ENCODE measurements around the gene WBP1L.

The WBP1L gene

DNA sequence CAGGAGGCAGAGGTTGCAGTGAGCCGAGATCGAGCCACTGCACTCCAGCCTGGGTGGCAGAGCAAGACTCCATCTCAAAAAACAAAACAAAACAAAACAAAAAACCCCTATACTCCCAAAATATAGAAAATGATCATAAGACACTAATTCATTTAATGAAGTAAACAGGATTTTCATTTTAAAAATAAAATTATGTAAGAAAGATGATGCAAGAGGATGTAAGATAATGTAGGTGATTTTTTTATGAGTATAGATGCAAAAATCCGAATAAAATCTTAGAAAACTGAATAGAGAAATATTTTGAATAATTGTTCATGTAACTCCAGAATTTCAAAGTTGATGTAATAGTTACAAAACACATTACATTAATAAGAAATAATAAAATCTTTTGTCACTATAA lies 121.9 kb downstream of the WBP1L start:
- TF ChIP-seq, protein P1, sequence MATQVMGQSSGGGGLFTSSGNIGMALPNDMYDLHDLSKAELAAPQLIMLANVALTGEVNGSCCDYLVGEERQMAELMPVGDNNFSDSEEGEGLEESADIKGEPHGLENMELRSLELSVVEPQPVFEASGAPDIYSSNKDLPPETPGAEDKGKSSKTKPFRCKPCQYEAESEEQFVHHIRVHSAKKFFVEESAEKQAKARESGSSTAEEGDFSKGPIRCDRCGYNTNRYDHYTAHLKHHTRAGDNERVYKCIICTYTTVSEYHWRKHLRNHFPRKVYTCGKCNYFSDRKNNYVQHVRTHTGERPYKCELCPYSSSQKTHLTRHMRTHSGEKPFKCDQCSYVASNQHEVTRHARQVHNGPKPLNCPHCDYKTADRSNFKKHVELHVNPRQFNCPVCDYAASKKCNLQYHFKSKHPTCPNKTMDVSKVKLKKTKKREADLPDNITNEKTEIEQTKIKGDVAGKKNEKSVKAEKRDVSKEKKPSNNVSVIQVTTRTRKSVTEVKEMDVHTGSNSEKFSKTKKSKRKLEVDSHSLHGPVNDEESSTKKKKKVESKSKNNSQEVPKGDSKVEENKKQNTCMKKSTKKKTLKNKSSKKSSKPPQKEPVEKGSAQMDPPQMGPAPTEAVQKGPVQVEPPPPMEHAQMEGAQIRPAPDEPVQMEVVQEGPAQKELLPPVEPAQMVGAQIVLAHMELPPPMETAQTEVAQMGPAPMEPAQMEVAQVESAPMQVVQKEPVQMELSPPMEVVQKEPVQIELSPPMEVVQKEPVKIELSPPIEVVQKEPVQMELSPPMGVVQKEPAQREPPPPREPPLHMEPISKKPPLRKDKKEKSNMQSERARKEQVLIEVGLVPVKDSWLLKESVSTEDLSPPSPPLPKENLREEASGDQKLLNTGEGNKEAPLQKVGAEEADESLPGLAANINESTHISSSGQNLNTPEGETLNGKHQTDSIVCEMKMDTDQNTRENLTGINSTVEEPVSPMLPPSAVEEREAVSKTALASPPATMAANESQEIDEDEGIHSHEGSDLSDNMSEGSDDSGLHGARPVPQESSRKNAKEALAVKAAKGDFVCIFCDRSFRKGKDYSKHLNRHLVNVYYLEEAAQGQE (IDR thresholded peaks at IDR 0.05; ENCODE audit: insufficient replicate concordance, low read depth): no peak
- no peak for TF ChIP-seq POLR2AphosphoS5 (IDR thresholded peaks at IDR 0.05; ENCODE audit: low read depth)
- TF ChIP-seq GABPA (IDR thresholded peaks at IDR 0.05; ENCODE audit: low read depth): no peak
- TF ChIP-seq SPI1 (IDR thresholded peaks at IDR 0.05; ENCODE audit: borderline replicate concordance, low read depth): no peak
- TF ChIP-seq, protein P2, sequence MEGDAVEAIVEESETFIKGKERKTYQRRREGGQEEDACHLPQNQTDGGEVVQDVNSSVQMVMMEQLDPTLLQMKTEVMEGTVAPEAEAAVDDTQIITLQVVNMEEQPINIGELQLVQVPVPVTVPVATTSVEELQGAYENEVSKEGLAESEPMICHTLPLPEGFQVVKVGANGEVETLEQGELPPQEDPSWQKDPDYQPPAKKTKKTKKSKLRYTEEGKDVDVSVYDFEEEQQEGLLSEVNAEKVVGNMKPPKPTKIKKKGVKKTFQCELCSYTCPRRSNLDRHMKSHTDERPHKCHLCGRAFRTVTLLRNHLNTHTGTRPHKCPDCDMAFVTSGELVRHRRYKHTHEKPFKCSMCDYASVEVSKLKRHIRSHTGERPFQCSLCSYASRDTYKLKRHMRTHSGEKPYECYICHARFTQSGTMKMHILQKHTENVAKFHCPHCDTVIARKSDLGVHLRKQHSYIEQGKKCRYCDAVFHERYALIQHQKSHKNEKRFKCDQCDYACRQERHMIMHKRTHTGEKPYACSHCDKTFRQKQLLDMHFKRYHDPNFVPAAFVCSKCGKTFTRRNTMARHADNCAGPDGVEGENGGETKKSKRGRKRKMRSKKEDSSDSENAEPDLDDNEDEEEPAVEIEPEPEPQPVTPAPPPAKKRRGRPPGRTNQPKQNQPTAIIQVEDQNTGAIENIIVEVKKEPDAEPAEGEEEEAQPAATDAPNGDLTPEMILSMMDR (IDR thresholded peaks at IDR 0.05; ENCODE audit: insufficient read depth, low read length): no peak
- Histone ChIP-seq H3K4me3 (replicated peaks; ENCODE audit: insufficient read depth, low read length) (no peak overlapping the region), H3K27ac (replicated peaks) (no peak overlapping the region), H3K27me3 (ENCODE audit: insufficient read depth, poor library complexity, severe bottlenecking) (peaks cover 14% of the 10 kb centered on the region)
- DNase-seq (ENCODE audit: low read depth in 1 of 2, low spot score in 1 of 2): no peak

Data from HL-60 (cell line).